HL-60 (cell line): ENCODE measurements around the gene MYO3B.

Source experiments
- CTCF ChIP-seq: IDR thresholded peaks from one replicate; pipeline ENCODE4 v1.5.1; 2011; ENCODE audit warnings: low read length, control low read depth, inconsistent platforms; ENCODE audit not compliant: insufficient read depth
- GABPA ChIP-seq: IDR thresholded peaks from 2 replicates; pipeline ENCODE4 v1.6.1; 2012; ENCODE audit warnings: low read depth
- POLR2AphosphoS5 ChIP-seq: IDR thresholded peaks from 2 replicates; pipeline ENCODE4 v1.6.1; 2012; ENCODE audit warnings: low read depth
- REST ChIP-seq: IDR thresholded peaks from 2 replicates; pipeline ENCODE4 v1.6.1; 2012; ENCODE audit warnings: low read depth; ENCODE audit not compliant: insufficient replicate concordance
- SPI1 ChIP-seq: IDR thresholded peaks from 2 replicates; pipeline ENCODE4 v1.6.1; 2012; ENCODE audit warnings: low read depth, mild to moderate bottlenecking, borderline replicate concordance

- TF ChIP-seq POLR2AphosphoS5: no peak
- no peak for TF ChIP-seq CTCF
- TF ChIP-seq REST: no peak
- TF ChIP-seq GABPA: no peak
- TF ChIP-seq SPI1: no peak
Observed at GRCh38 chr2:170463206-170463537, 285.2 kb downstream of the MYO3B start.
